K562 (cell line): Measurements from ENCODE around the gene MPIG6B. TPM values are rescaled to one million over a fixed set of nuclear protein-coding genes. Genes with fewer than 3 reads are reported as not detected.

Source experiments
- CBFB ChIP-seq: sonication (generic); formaldehyde crosslinking; IDR thresholded peaks from 2 replicates; pipeline ENCODE4 v1.4.0; 2020; ENCODE audit warnings: mild to moderate bottlenecking, missing genetic modification reagents
- CBX8 ChIP-seq: fragments of 200-600 bp; sonication (generic); IDR thresholded peaks from 2 replicates; pipeline ENCODE4 v1.6.1; 2012; ENCODE audit warnings: borderline replicate concordance, mixed run types, low read depth, mild to moderate bottlenecking, moderate library complexity, mixed read lengths, low read length, control low read depth, inconsistent platforms; ENCODE audit not compliant: poor library complexity, severe bottlenecking; ENCODE audit errors: extremely low read depth
- CHD2 ChIP-seq: IDR thresholded peaks from 2 replicates; pipeline ENCODE4 v1.6.1; 2011; ENCODE audit warnings: low read depth, low read length
- DPF2 ChIP-seq: fragments of 450-650 bp; IDR thresholded peaks from 2 replicates; pipeline ENCODE4 v1.6.1; 2016
- GATAD2A ChIP-seq: fragments of 450-650 bp; IDR thresholded peaks from 2 replicates; pipeline ENCODE4 v1.6.1; 2017
- HLTF ChIP-seq: fragments of 450-650 bp; IDR thresholded peaks from 2 replicates; pipeline ENCODE4 v1.6.1; 2016
- HNRNPUL1 ChIP-seq: fragments of 200-400 bp; formaldehyde crosslinking; IDR thresholded peaks from 2 replicates; pipeline ENCODE4 v1.6.1; 2017; ENCODE audit warnings: low read length
- KLF13 ChIP-seq: fragments of 450-650 bp; IDR thresholded peaks from 2 replicates; pipeline ENCODE4 v1.6.1; 2016; ENCODE audit warnings: missing genetic modification characterization, low read depth, mild to moderate bottlenecking, missing compliant biosample characterization, moderate library complexity, borderline replicate concordance
- KLF6 ChIP-seq: fragments of 250-450 bp; sonication (Bioruptor Pico); IDR thresholded peaks from 2 replicates; pipeline ENCODE4 v1.4.0; 2020; ENCODE audit warnings: mild to moderate bottlenecking, moderate library complexity, borderline replicate concordance
- LCOR ChIP-seq: sonication (generic); formaldehyde crosslinking; IDR thresholded peaks from 2 replicates; pipeline ENCODE4 v1.8.0; 2022; ENCODE audit warnings: mild to moderate bottlenecking, missing genetic modification reagents
- LEF1 ChIP-seq: fragments of 450-650 bp; IDR thresholded peaks from 2 replicates; pipeline ENCODE4 v1.6.1; 2016; ENCODE audit warnings: mild to moderate bottlenecking
- MCM7 ChIP-seq, 2 experiments: fragments of 450-650 bp; IDR thresholded peaks; 2 replicates each; pipeline ENCODE4 v1.6.1; 2016 to 2018
- NFATC3 ChIP-seq: fragments of 450-650 bp; IDR thresholded peaks from 2 replicates; pipeline ENCODE4 v1.6.1; 2017; ENCODE audit warnings: mild to moderate bottlenecking
- NFIX ChIP-seq: fragments of 250-450 bp; sonication (Bioruptor Pico); IDR thresholded peaks from 2 replicates; pipeline ENCODE4 v1.4.0; 2020; ENCODE audit warnings: low read depth, mild to moderate bottlenecking, moderate library complexity
- NUFIP1 ChIP-seq: fragments of 450-650 bp; IDR thresholded peaks from 2 replicates; pipeline ENCODE4 v1.6.1; 2018; ENCODE audit not compliant: partially characterized antibody
- POLR2AphosphoS5 ChIP-seq: IDR thresholded peaks from 2 replicates; pipeline ENCODE4 v1.6.1; 2011; ENCODE audit warnings: mild to moderate bottlenecking, low read depth, low read length, moderate library complexity; ENCODE audit not compliant: control insufficient read depth, insufficient read depth
- SIN3A ChIP-seq, 2 experiments: fragments of 150-350 bp in 1 of 2; IDR thresholded peaks; 2 replicates each; pipeline ENCODE4 v1.6.1; 2011 to 2016; ENCODE audit warnings: borderline replicate concordance in 2 of 2, low read depth in 2 of 2, low read length in 2 of 2, mild to moderate bottlenecking in 2 of 2, moderate library complexity in 2 of 2; ENCODE audit not compliant: control insufficient read depth in 1 of 2
- SRSF3 ChIP-seq: fragments of 200-400 bp; formaldehyde crosslinking; IDR thresholded peaks from 2 replicates; pipeline ENCODE4 v1.6.1; 2016; ENCODE audit warnings: mild to moderate bottlenecking, low read length, moderate library complexity; ENCODE audit not compliant: insufficient read depth
- TCFL5 ChIP-seq: fragments of 250-450 bp; sonication (Bioruptor Pico); conservative IDR thresholded peaks from 2 replicates; pipeline ENCODE4 v1.6.1; 2021; ENCODE audit warnings: mild to moderate bottlenecking, moderate library complexity, matching md5 sums
- U2AF1 ChIP-seq: fragments of 200-400 bp; formaldehyde crosslinking; optimal IDR thresholded peaks from 2 replicates; pipeline ENCODE3; 2017; ENCODE audit warnings: mild to moderate bottlenecking, low read depth, low read length, moderate library complexity
- ZBTB1 ChIP-seq: sonication (generic); formaldehyde crosslinking; IDR thresholded peaks from 2 replicates; pipeline ENCODE4 v1.8.1; 2023; ENCODE audit warnings: missing genetic modification reagents, low read depth, mild to moderate bottlenecking, borderline replicate concordance
- ZNF583 ChIP-seq: fragments of 250-450 bp; sonication (Bioruptor Pico); IDR thresholded peaks from 2 replicates; pipeline ENCODE4 v1.4.0; 2020
- ZNF668 ChIP-seq: fragments of 250-450 bp; sonication (Bioruptor Pico); IDR thresholded peaks from 2 replicates; pipeline ENCODE4 v1.8.0; 2022; ENCODE audit warnings: mild to moderate bottlenecking, inconsistent platforms
- polyA plus RNA-seq, 8 experiments: library from polyadenylated mRNA; depleted of rRNA in 4 of 8; stranded (reverse) in 5 of 8; unstranded in 3 of 8; fragments of >200 nt; fragmentation: Nextera tagmentation in 2 of 8; fragmentation: Illumina TruSeq in 1 of 8; extraction: Ambion mirVana in 2 of 8; extraction: Trizol in 1 of 8; gene quantifications; 2 replicates each; pipeline versions ENCODE4 v1.2.1 to v1.2.3, GENCODE V29; 2011 to 2014; ENCODE audit warnings: inconsistent platforms in 1 of 8, missing spikeins in 1 of 8
- total RNA-seq, 7 experiments: library from RNA; depleted of rRNA in 6 of 7; stranded (reverse); fragments of >200 nt in 6 of 7; fragmentation: Illumina TruSeq in 2 of 7; extraction: Trizol in 2 of 7; gene quantifications; 2 replicates each; pipeline versions ENCODE4 v1.2.1 to v1.2.3, GENCODE V29; 2011 to 2021; ENCODE audit warnings: low replicate concordance in 1 of 7
- TF ChIP-seq, protein P1 (sequence below): fragments of 200-800 bp; sonication (Bioruptor generic); IDR thresholded peaks from 2 replicates; pipeline ENCODE4 v1.6.1; 2017; ENCODE audit warnings: missing genetic modification characterization, missing compliant biosample characterization
- TF ChIP-seq, protein P2 (sequence below): fragments of 250-450 bp; sonication (Bioruptor Pico); IDR thresholded peaks from 2 replicates; pipeline ENCODE4 v1.5.0; 2020; ENCODE audit warnings: mild to moderate bottlenecking, borderline replicate concordance
- TF ChIP-seq, protein P3 (sequence below): fragments of 450-650 bp; IDR thresholded peaks from 2 replicates; pipeline ENCODE4 v1.6.1; 2016; ENCODE audit warnings: missing biosample characterization, missing genetic modification characterization

MPIG6B gene
- total and polyA plus RNA-seq, 9 of the 15 experiments (the other 6 are each of a cell fraction or from before 2014, with no cell fraction given), result 0.11 to 1.2 (median 0.28) TPM; not detected in 1

DNA sequence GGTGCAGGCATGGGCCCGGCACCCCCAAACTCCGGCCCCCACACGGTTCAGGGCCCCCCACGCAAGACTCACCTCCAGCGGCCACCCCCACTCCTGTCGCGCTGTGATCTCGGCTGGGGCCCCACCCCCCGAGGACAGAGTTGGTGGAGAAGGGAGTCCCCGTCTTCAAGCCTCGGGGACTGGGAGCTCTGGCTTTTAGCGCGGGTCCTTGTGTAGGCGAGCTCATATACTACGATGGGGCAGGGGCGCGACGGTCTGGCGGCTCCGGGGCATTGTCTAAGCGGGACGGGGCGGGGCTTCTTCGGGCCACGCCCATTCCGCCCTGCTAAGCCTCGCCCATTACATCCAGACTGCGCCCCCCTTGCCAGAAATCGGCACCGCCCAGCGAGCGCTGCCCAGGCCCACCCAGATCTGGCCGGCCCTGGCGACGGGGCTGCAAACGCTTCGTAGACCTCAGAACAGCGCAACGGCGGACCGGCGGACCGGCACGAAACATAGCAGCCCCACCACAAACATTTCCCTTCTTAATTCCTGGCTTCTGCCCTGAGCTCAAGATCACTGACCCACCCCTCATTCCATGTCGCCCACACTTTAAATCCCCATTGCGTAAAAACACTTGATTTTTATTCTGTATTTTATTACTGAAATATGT, 6.9 kb downstream of the MPIG6B start (continued):
- peak; percentile 59 for TF ChIP-seq TCFL5 (CRISPR knock-in tag)
- no peak for TF ChIP-seq KLF13
- TF ChIP-seq SRSF3, result peak; percentile 74; the same call in 1 of the 2 replicates
- no peak for TF ChIP-seq CBFB (CRISPR knock-in tag)
- peak; percentile 68 for TF ChIP-seq NFATC3
- TF ChIP-seq, protein P1, sequence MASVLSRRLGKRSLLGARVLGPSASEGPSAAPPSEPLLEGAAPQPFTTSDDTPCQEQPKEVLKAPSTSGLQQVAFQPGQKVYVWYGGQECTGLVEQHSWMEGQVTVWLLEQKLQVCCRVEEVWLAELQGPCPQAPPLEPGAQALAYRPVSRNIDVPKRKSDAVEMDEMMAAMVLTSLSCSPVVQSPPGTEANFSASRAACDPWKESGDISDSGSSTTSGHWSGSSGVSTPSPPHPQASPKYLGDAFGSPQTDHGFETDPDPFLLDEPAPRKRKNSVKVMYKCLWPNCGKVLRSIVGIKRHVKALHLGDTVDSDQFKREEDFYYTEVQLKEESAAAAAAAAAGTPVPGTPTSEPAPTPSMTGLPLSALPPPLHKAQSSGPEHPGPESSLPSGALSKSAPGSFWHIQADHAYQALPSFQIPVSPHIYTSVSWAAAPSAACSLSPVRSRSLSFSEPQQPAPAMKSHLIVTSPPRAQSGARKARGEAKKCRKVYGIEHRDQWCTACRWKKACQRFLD (CRISPR knock-in tag), result no peak
- TF ChIP-seq POLR2AphosphoS5, result peak; percentile 96
- TF ChIP-seq HNRNPUL1, result no peak
- TF ChIP-seq CBX8, result no peak
- peak; percentile 82 for TF ChIP-seq ZNF583 (CRISPR knock-in tag)
- TF ChIP-seq MCM7 (IDR thresholded peaks at IDR 0.05), result no peak
- TF ChIP-seq ZNF668 (CRISPR knock-in tag), result no peak
- no peak for TF ChIP-seq LCOR (CRISPR knock-in tag)
- TF ChIP-seq NUFIP1, result no peak
- TF ChIP-seq NFIX (CRISPR knock-in tag), result 0 out of 2 replicates have a peak, but pooled peaks have one; percentile 15
- peak; percentile 68 for TF ChIP-seq KLF6
- TF ChIP-seq, protein P2, sequence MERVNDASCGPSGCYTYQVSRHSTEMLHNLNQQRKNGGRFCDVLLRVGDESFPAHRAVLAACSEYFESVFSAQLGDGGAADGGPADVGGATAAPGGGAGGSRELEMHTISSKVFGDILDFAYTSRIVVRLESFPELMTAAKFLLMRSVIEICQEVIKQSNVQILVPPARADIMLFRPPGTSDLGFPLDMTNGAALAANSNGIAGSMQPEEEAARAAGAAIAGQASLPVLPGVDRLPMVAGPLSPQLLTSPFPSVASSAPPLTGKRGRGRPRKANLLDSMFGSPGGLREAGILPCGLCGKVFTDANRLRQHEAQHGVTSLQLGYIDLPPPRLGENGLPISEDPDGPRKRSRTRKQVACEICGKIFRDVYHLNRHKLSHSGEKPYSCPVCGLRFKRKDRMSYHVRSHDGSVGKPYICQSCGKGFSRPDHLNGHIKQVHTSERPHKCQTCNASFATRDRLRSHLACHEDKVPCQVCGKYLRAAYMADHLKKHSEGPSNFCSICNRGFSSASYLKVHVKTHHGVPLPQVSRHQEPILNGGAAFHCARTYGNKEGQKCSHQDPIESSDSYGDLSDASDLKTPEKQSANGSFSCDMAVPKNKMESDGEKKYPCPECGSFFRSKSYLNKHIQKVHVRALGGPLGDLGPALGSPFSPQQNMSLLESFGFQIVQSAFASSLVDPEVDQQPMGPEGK, result peak; percentile 99
- no peak for TF ChIP-seq ZBTB1
- TF ChIP-seq U2AF1, result no peak
- TF ChIP-seq HLTF, result peak; percentile 92
- TF ChIP-seq DPF2, result no peak
- TF ChIP-seq GATAD2A, result no peak
- TF ChIP-seq CHD2, result peak; percentile 16; the same call in 1 of the 2 replicates
- TF ChIP-seq LEF1, result no peak
- TF ChIP-seq SIN3A (IDR thresholded peaks at IDR 0.05; ENCODE audit: borderline replicate concordance in 2 of 2, control insufficient read depth in 1 of 2, low read depth in 2 of 2, low read length in 2 of 2), result peak in 1 of 2 experiments; percentile 93; a peak in 1 of 4 replicates
- TF ChIP-seq, protein P3, sequence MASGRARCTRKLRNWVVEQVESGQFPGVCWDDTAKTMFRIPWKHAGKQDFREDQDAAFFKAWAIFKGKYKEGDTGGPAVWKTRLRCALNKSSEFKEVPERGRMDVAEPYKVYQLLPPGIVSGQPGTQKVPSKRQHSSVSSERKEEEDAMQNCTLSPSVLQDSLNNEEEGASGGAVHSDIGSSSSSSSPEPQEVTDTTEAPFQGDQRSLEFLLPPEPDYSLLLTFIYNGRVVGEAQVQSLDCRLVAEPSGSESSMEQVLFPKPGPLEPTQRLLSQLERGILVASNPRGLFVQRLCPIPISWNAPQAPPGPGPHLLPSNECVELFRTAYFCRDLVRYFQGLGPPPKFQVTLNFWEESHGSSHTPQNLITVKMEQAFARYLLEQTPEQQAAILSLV (tag), result no peak
